Lower leg skin (tissue), 3 donors: ENCODE results near the gene MPST.

ENCODE experiments used
- POLR2A ChIP-seq, 2 donors: fragments of 450-650 bp; IDR thresholded peaks; one replicate each; pipeline ENCODE4 v1.6.1; 2016 to 2017; ENCODE audit warnings: antibody characterized with exemption in 2 of 2, mild to moderate bottlenecking in 1 of 2, moderate library complexity in 1 of 2
- TF ChIP-seq, protein P1 (sequence below), 3 donors: fragments of 450-650 bp; IDR thresholded peaks; one replicate each; pipeline ENCODE4 v1.5.1; 2016; ENCODE audit warnings: antibody characterized with exemption in 3 of 3, mild to moderate bottlenecking in 3 of 3, moderate library complexity in 2 of 3

DNA sequence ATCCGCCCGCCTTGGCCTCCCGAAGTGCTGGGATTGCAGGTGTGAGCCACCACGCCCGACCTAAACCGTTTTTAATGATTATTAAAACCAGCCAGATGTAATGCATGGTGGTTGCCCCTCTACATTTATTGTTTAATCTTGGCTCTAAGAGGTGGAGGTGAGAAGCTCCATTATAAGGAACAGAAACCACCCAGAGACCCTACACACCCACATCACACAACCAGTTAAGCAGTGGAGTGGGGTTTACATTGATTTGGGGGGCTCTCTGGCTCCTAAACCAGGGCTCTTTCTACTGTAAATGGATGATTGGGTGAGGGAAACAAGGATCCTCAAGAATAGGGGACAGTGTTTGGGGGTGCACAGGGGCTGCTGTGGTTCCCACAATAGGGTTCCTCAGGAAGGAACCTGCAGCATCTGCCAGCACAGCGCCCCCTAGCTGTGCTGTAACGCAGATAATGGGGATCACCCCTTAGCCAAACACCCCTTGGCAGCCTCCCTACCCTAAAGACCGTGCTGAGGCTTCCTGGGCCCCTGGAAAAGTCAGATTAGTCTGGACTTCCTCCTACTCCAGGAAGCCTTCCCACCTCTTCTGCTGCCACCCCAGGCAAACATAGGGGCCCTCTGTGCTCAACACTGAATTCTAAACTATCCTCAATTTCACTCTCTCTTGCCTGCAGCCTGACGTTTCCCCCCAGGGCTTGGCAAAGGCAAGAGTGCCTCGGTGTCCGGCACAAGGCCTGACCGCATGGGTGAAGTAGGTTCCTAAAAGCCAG lies 2.4 kb downstream of the MPST start:
- TF ChIP-seq, protein P1, sequence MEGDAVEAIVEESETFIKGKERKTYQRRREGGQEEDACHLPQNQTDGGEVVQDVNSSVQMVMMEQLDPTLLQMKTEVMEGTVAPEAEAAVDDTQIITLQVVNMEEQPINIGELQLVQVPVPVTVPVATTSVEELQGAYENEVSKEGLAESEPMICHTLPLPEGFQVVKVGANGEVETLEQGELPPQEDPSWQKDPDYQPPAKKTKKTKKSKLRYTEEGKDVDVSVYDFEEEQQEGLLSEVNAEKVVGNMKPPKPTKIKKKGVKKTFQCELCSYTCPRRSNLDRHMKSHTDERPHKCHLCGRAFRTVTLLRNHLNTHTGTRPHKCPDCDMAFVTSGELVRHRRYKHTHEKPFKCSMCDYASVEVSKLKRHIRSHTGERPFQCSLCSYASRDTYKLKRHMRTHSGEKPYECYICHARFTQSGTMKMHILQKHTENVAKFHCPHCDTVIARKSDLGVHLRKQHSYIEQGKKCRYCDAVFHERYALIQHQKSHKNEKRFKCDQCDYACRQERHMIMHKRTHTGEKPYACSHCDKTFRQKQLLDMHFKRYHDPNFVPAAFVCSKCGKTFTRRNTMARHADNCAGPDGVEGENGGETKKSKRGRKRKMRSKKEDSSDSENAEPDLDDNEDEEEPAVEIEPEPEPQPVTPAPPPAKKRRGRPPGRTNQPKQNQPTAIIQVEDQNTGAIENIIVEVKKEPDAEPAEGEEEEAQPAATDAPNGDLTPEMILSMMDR (IDR thresholded peaks at IDR 0.05), result no peak
- TF ChIP-seq POLR2A (IDR thresholded peaks at IDR 0.05), result no peak
